ENCODE data around the gene PPP1R13B. TPM values are rescaled to one million over a fixed set of nuclear protein-coding genes. Genes with fewer than 3 reads are reported as not detected.

PPP1R13B gene
- polyA plus RNA-seq, 1 donor (not counting 4 experiments of a cell fraction or from before 2014, with no cell fraction given), result 7.7 TPM

DNA sequence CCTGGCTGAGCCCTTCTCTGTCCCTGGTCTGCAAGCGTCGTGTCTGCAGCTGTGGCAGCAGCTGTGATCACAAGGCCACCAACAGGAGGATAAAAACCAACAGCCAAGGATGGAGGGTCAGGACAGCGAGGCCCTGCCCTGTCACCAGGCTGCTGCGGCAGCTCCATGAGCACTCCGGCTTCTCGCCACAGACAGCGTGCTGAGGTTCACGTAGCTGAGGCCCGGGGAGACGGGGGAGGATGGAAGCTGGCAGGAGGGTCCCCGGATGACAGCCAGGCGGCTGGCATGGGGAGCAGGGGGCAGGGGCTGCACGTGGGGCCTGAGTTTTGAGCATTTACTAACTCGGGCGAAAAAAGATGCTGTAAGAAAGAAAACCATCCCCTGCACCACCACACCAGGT, 137.6 kb downstream of the PPP1R13B start:
- Histone ChIP-seq H4K20me1 (ENCODE audit: control insufficient read depth, extremely low read depth, insufficient read depth, low read length) (peaks cover 5% of the 10 kb centered on the region), H3K9me1 (ENCODE audit: control insufficient read depth, extremely low read depth, insufficient read depth, low read length) (no peaks in the 10 kb centered on the region), H3K9me3 (ENCODE audit: control insufficient read depth, low read depth, low read length) (no peaks in the 10 kb centered on the region), H2AFZ (ENCODE audit: control insufficient read depth, low read length) (no peak overlapping the region), H3K4me2 (ENCODE audit: control insufficient read depth, extremely low read depth, insufficient read depth, low read depth, low read length) (no peak overlapping the region), H3K27ac (ENCODE audit: control insufficient read depth, insufficient read depth, low read length) (no peak overlapping the region), H3K79me2 (ENCODE audit: control insufficient read depth, insufficient read depth, low read length) (peaks cover 24% of the 10 kb centered on the region), H3K9ac (ENCODE audit: control insufficient read depth, extremely low read depth, insufficient read depth, low read length) (no peak overlapping the region), H3K4me3 (ENCODE audit: control insufficient read depth in 2 of 3, extremely low read depth in 1 of 3, insufficient read depth in 2 of 3, low read depth in 1 of 3, low read length in 3 of 3) (no peak overlapping the region), H3K4me1 (ENCODE audit: control insufficient read depth, extremely low read depth, insufficient read depth, low read length) (peaks cover 42% of the 10 kb centered on the region), H3K36me3 (ENCODE audit: control insufficient read depth in 2 of 2, extremely low read depth in 1 of 2, insufficient read depth in 2 of 2, low read length in 2 of 2) (peaks cover 13 to 22% of the 10 kb centered on the region in 2 experiments), H3K27me3 (ENCODE audit: control insufficient read depth, extremely low read depth, insufficient read depth, low read length) (no peaks in the 10 kb centered on the region)
- dilution Hi-C loops (cut with MboI; ENCODE audit: extremely low pct_ligation_motif_present, low sequenced_read_pairs), result no loop called here
- TF ChIP-seq CTCF (optimal IDR thresholded peaks at IDR 0.05 in 1 of 3, IDR thresholded peaks at IDR 0.05 in 1 of 3, conservative IDR thresholded peaks at IDR 0.05 in 1 of 3; ENCODE audit: extremely low read depth in 1 of 3, insufficient read depth in 2 of 3, low read length in 3 of 3) (no peak), EZH2 (IDR thresholded peaks at IDR 0.05; ENCODE audit: low read length) (no peak)
- FAIRE-seq, result no peak
- DNase-seq (ENCODE audit: low read depth, low spot score), result no peak

DNA sequence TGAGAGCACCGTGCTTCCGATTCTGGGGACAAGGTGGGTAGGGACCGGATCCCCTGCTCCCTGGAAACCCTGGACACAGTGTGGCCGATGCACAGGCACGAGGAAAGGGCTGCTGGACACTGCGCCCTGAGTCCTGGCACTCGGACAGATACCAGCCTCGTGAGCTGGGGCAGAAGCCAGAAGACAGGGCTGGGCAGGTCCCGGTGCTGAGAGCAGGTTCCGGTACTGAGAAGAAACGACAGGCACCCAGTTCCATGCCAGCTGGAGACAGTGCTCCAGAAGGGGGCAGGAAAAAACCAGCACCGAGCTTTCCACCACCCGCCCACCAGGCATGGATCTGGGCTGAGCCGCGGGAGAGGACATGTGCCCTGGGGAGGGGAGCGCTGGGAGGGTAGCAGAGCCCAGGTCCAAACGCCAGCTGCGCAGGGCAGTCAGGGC, 138.6 kb downstream of the PPP1R13B start:
- FAIRE-seq (no peak), DNase-seq (ENCODE audit: low read depth, low spot score) (no peak)
- H2AFZ ChIP-seq (ENCODE audit: control insufficient read depth, low read length), result no peak overlapping the region
- H3K9ac ChIP-seq (ENCODE audit: control insufficient read depth, extremely low read depth, insufficient read depth, low read length), result no peak overlapping the region
- TF ChIP-seq EZH2 (IDR thresholded peaks at IDR 0.05; ENCODE audit: low read length) (no peak), CTCF (optimal IDR thresholded peaks at IDR 0.05 in 1 of 3, IDR thresholded peaks at IDR 0.05 in 1 of 3, conservative IDR thresholded peaks at IDR 0.05 in 1 of 3; ENCODE audit: extremely low read depth in 1 of 3, insufficient read depth in 2 of 3, low read length in 3 of 3) (no peak)
- peaks cover 13 to 30% of the 10 kb centered on the region in 2 experiments for H3K36me3 ChIP-seq (ENCODE audit: control insufficient read depth in 2 of 2, extremely low read depth in 1 of 2, insufficient read depth in 2 of 2, low read length in 2 of 2)
- H3K27ac ChIP-seq (ENCODE audit: control insufficient read depth, insufficient read depth, low read length), result no peak overlapping the region
- H3K4me3 ChIP-seq (ENCODE audit: control insufficient read depth in 2 of 3, extremely low read depth in 1 of 3, insufficient read depth in 2 of 3, low read depth in 1 of 3, low read length in 3 of 3), result no peak overlapping the region
- peaks cover 5% of the 10 kb centered on the region for H4K20me1 ChIP-seq (ENCODE audit: control insufficient read depth, extremely low read depth, insufficient read depth, low read length)
- H3K9me1 ChIP-seq (ENCODE audit: control insufficient read depth, extremely low read depth, insufficient read depth, low read length), result no peaks in the 10 kb centered on the region
- peaks cover 34% of the 10 kb centered on the region for H3K4me1 ChIP-seq (ENCODE audit: control insufficient read depth, extremely low read depth, insufficient read depth, low read length)
- H3K27me3 ChIP-seq (ENCODE audit: control insufficient read depth, extremely low read depth, insufficient read depth, low read length), result no peaks in the 10 kb centered on the region
- peaks cover 15% of the 10 kb centered on the region for H3K79me2 ChIP-seq (ENCODE audit: control insufficient read depth, insufficient read depth, low read length)
- dilution Hi-C loops (cut with MboI; ENCODE audit: extremely low pct_ligation_motif_present, low sequenced_read_pairs), result no loop called here
- H3K9me3 ChIP-seq (ENCODE audit: control insufficient read depth, low read depth, low read length), result no peaks in the 10 kb centered on the region
- no peak overlapping the region for H3K4me2 ChIP-seq (ENCODE audit: control insufficient read depth, extremely low read depth, insufficient read depth, low read depth, low read length)
